C4-2B (cell line): Measurements from ENCODE around the gene METTL15.

Experiments used
- CTCF ChIP-seq: fragments of 450-650 bp; conservative IDR thresholded peaks from 2 replicates; pipeline ENCODE4 v1.5.1; 2017; ENCODE audit warnings: mild to moderate bottlenecking
- ZFX ChIP-seq: fragments of 450-650 bp; IDR thresholded peaks from 2 replicates; pipeline ENCODE4 v1.6.1; 2017

- TF ChIP-seq CTCF (no peak), ZFX (no peak)
These were observed 18.0 kb upstream of the METTL15 start for GRCh38 chr11:28090052-28090749.
